Left lobe of liver (tissue), 2 donors: Measurements from ENCODE around the gene SSH3. TPM values are rescaled to one million over a fixed set of nuclear protein-coding genes. Genes with fewer than 3 reads are reported as not detected.

ENCODE experiments used
- ATAC-seq: fragments of 200-7000 bp; cut with Tn5 transposase; one replicate; pipeline ENCODE4 v1.9.1; 2020; ENCODE audit warnings: mild to moderate bottlenecking, moderate library complexity
- DNase-seq: peaks from one replicate; pipeline ENCODE4 v3.0.0-alpha.2; 2020; ENCODE audit warnings: low spot score
- total RNA-seq: library from RNA; stranded (reverse); gene quantifications from one replicate; pipeline ENCODE4 v1.2.1, GENCODE V29; 2021
- donor health status: DM: no; HTN: no; CAD: no; lungs with moderate emphysema.
- donor health status: DM: no; HTN: yes; CAD: no.

SSH3 gene
- total RNA-seq, result 18.2 TPM

- DNase-seq, result peak; percentile 93
- peak; percentile 93 for ATAC-seq
Measured at GRCh38 chr11:67303132-67303834, at the start of gene SSH3. TSS of gene SSH3 (plus strand) at chr11:67303530. CDS start at chr11:67303626, 96 bp downstream.

GRCh38 chr11:67253872-67254624 lies 49.3 kb upstream of the SSH3 start:
- DNase-seq, result peak; percentile 41
- no peak for ATAC-seq

GRCh38 chr11:67254798-67255197 lies 48.5 kb upstream of the SSH3 start:
- ATAC-seq, result no peak
- peak; percentile 39 for DNase-seq

- ATAC-seq (no peak), DNase-seq (peak; percentile 44)
Measured at GRCh38 chr11:67255353-67255752, 48.0 kb upstream of the SSH3 start.

GRCh38 chr11:67255864-67256263 lies 47.5 kb upstream of the SSH3 start:
- ATAC-seq, result peak; percentile 2

GRCh38 chr11:67256477-67257135 lies 46.7 kb upstream of the SSH3 start:
- ATAC-seq (no peak), DNase-seq (peak; percentile 37)

More at GRCh38 chr11:67255864-67256263, 47.5 kb upstream of the SSH3 start:
- DNase-seq, result peak; percentile 41

- DNase-seq, result no peak
- no peak for ATAC-seq
Measured at GRCh38 chr11:67260406-67260805, 42.9 kb upstream of the SSH3 start.

- ATAC-seq, result peak; percentile 49
- DNase-seq, result peak; percentile 78
Measured at GRCh38 chr11:67260885-67261639, 42.3 kb upstream of the SSH3 start.

- DNase-seq (no peak), ATAC-seq (no peak)
Measured at GRCh38 chr11:67261640-67261945, 41.7 kb upstream of the SSH3 start.

GRCh38 chr11:67261946-67262681 lies 41.2 kb upstream of the SSH3 start:
- no peak for ATAC-seq
- DNase-seq, result no peak

GRCh38 chr11:67262731-67263675 lies 40.3 kb upstream of the SSH3 start:
- DNase-seq (peak; percentile 79), ATAC-seq (peak; percentile 66)

GRCh38 chr11:67264260-67264659 lies 39.1 kb upstream of the SSH3 start:
- ATAC-seq, result no peak

GRCh38 chr11:67264877-67265632 lies 38.3 kb upstream of the SSH3 start:
- DNase-seq, result no peak
- ATAC-seq, result no peak

More at GRCh38 chr11:67264260-67264659, 39.1 kb upstream of the SSH3 start:
- DNase-seq, result no peak

- ATAC-seq, result peak; percentile 79
Measured at GRCh38 chr11:67265633-67266448, 37.5 kb upstream of the SSH3 start.

GRCh38 chr11:67266449-67267187 lies 36.7 kb upstream of the SSH3 start, which contains the start of gene GRK2:
TSS of gene GRK2 (plus strand) at chr11:67266473. CDS start at chr11:67266700, 227 bp downstream.
- peak; percentile 7 for ATAC-seq

More at GRCh38 chr11:67265633-67266448, 37.5 kb upstream of the SSH3 start:
- DNase-seq, result peak; percentile 86

GRCh38 chr11:67267188-67268080 lies 35.9 kb upstream of the SSH3 start:
- ATAC-seq, result peak; percentile 39

More at GRCh38 chr11:67266449-67267187, 36.7 kb upstream of the SSH3 start, which contains the start of gene GRK2:
- no peak for DNase-seq

More at GRCh38 chr11:67267188-67268080, 35.9 kb upstream of the SSH3 start:
- peak; percentile 77 for DNase-seq
